ENCODE results near the gene GRAMD1A.
"Not testable (repeated sequence)": the region's sequence is repeated elsewhere in the genome, so short reads cannot be mapped to it uniquely, and the experiment has no call there.

GRAMD1A gene

GRCh38 chr19:35045667-35046300 lies 45.7 kb downstream of the GRAMD1A start:
- no peak overlapping the region for H3K9ac ChIP-seq (ENCODE audit: low read length)
- H3K4me3 ChIP-seq (ENCODE audit: low read length), result no peak overlapping the region
- no peak overlapping the region for H3K27ac ChIP-seq (ENCODE audit: low read length)
- H3K9me3 ChIP-seq (ENCODE audit: control insufficient read depth, low read depth, low read length), result no peaks in the 10 kb centered on the region
- peaks cover 5% of the 10 kb centered on the region for H3K4me1 ChIP-seq (ENCODE audit: control insufficient read depth, low read depth, low read length)
- no peaks in the 10 kb centered on the region for H3K36me3 ChIP-seq (ENCODE audit: control insufficient read depth, low read depth, low read length)
- no peaks in the 10 kb centered on the region for H3K27me3 ChIP-seq (ENCODE audit: control insufficient read depth, insufficient read depth, low read length)

DNA sequence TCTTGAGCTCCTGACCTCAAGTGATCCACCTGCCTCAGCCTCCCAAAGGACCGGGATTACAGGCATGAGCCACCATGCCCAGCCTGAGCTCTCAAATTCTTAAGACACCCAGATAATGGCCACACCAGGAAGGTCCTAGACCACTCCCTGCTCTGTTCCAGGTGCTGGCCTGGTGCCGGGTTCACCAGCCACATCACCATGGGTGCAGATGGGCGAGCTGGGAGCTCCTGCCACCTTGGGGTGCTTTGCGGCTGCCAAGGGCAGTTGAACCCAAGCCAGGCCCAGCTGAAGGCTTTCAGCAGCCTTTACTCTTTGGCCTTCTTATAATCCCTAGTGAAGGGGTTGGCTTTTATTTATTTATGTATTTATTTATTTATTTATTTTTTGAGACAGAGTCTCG lies 46.3 kb downstream of the GRAMD1A start:
- Histone ChIP-seq H3K4me3 (ENCODE audit: low read length) (no peak overlapping the region), H3K36me3 (ENCODE audit: control insufficient read depth, low read depth, low read length) (no peaks in the 10 kb centered on the region), H3K9me3 (ENCODE audit: control insufficient read depth, low read depth, low read length) (no peaks in the 10 kb centered on the region), H3K9ac (ENCODE audit: low read length) (no peak overlapping the region), H3K4me1 (ENCODE audit: control insufficient read depth, low read depth, low read length) (peaks cover 5% of the 10 kb centered on the region), H3K27me3 (ENCODE audit: control insufficient read depth, insufficient read depth, low read length) (no peaks in the 10 kb centered on the region), H3K27ac (ENCODE audit: low read length) (no peak overlapping the region)

GRCh38 chr19:35048911-35049411 lies 48.8 kb downstream of the GRAMD1A start:
- H3K27me3 ChIP-seq (ENCODE audit: control insufficient read depth, insufficient read depth, low read length), result no peaks in the 10 kb centered on the region
- peaks cover 5% of the 10 kb centered on the region for H3K4me1 ChIP-seq (ENCODE audit: control insufficient read depth, low read depth, low read length)
- H3K4me3 ChIP-seq (ENCODE audit: low read length), result no peak overlapping the region
- H3K9me3 ChIP-seq (ENCODE audit: control insufficient read depth, low read depth, low read length), result no peaks in the 10 kb centered on the region
- no peak overlapping the region for H3K9ac ChIP-seq (ENCODE audit: low read length)
- no peaks in the 10 kb centered on the region for H3K36me3 ChIP-seq (ENCODE audit: control insufficient read depth, low read depth, low read length)
- no peak overlapping the region for H3K27ac ChIP-seq (ENCODE audit: low read length)

DNA sequence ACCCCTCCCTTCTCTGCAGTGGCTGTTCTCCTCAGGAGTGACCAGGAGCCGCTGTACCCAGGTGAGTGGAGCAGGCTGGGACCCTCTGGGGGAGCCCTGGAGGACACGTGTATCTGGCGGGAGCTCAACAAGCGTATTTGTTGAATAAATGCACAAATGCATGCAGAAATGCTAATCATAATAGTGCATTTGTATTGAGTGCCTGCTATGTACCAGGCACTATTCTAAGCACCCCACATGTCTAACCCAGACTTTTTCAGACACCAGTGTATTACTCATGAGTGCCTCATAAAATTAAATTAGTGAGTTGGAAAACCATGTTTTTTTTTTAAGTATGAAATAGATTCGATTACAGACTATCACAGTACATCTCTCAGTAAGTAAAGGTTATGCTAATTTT lies 49.3 kb downstream of the GRAMD1A start:
- Histone ChIP-seq H3K9me3 (ENCODE audit: control insufficient read depth, low read depth, low read length) (no peaks in the 10 kb centered on the region), H3K9ac (ENCODE audit: low read length) (no peak overlapping the region), H3K36me3 (ENCODE audit: control insufficient read depth, low read depth, low read length) (no peaks in the 10 kb centered on the region), H3K27me3 (ENCODE audit: control insufficient read depth, insufficient read depth, low read length) (no peaks in the 10 kb centered on the region), H3K4me1 (ENCODE audit: control insufficient read depth, low read depth, low read length) (peaks cover 5% of the 10 kb centered on the region), H3K4me3 (ENCODE audit: low read length) (no peak overlapping the region), H3K27ac (ENCODE audit: low read length) (no peak overlapping the region)

DNA sequence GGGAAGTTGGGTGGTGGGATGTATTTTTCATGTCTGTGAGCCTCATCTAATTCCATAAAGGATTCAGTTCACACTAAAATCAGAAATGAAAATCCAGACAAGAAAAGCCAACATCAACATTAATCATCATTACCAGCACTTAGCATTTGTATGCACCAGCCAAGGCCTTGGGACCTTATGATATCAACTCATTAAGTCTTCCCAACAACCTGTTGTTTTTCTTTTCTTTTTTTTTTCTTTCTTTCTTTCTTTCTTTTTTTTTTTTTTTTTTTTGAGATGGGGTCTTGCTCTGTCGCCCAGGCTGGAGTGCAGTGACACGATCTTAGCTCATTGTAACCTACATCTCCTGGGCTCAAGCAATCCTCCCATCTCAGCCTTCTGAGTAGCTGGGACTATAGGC lies 50.5 kb downstream of the GRAMD1A start:
- H3K4me3 ChIP-seq (ENCODE audit: low read length), result not testable (repeated sequence)

GRCh38 chr19:35051268-35051667 lies 51.1 kb downstream of the GRAMD1A start:
- H3K4me3 ChIP-seq (ENCODE audit: low read length); H3K9me3 ChIP-seq (ENCODE audit: control insufficient read depth, low read depth, low read length); H3K4me1 ChIP-seq (ENCODE audit: control insufficient read depth, low read depth, low read length); H3K36me3 ChIP-seq (ENCODE audit: control insufficient read depth, low read depth, low read length); H3K27me3 ChIP-seq (ENCODE audit: control insufficient read depth, insufficient read depth, low read length); H3K27ac ChIP-seq (ENCODE audit: low read length); H3K9ac ChIP-seq (ENCODE audit: low read length): not testable (repeated sequence)

More for the DNA sequence above, 50.5 kb downstream of the GRAMD1A start:
- H3K36me3 ChIP-seq (ENCODE audit: control insufficient read depth, low read depth, low read length); H3K27me3 ChIP-seq (ENCODE audit: control insufficient read depth, insufficient read depth, low read length); H3K9me3 ChIP-seq (ENCODE audit: control insufficient read depth, low read depth, low read length); H3K9ac ChIP-seq (ENCODE audit: low read length); H3K27ac ChIP-seq (ENCODE audit: low read length); H3K4me1 ChIP-seq (ENCODE audit: control insufficient read depth, low read depth, low read length): not testable (repeated sequence)

DNA sequence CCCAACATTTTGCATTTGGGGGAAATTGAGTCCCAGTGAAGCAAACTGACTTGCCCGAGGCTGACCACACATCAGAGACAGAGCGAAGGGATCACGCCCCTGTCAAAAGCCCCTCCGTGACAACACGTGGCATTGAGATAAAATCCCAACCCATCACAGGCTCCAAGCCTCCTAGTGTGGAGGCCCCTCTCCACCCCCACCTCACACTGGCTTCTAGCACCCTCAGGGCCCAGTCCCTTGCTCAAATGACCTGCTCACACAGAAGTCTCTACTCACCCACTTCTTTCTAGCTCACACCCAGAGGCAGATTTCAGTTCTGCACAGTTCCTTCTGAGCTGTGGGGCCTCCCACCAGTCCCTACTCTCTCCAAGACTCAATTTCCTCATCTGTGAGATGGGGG lies 51.7 kb downstream of the GRAMD1A start:
- H3K4me3 ChIP-seq (ENCODE audit: low read length), result no peak overlapping the region

DNA sequence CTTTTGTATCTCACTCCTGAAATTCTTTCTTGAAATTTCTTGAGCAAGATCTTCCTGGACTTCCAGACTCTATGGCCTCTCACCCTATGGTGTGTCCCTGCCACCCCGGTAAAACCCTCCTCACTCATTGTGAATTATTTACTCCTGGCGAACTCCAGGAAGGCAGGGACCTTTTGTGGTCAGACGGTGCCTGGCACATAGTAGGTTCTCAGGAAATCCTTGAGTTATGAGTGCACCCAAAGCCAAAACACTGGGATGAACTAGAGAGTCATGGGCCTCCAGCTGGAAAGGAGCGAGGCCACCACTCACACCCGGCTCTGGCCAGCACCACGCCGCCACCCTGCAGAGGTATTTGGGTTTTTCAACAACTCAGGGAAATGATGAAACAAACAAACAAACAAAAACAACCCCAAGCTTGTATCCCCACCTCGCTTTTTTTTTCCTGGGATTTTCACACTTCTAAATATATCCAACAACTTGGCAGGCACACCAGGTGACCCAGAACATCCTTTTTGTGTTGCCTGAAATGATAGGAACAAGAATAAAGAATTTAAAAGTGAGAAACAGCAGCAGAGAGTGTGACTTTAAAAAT lies 52.6 kb downstream of the GRAMD1A start:
- H3K4me3 ChIP-seq (ENCODE audit: low read length), result no peak overlapping the region
- no peaks in the 10 kb centered on the region for H3K36me3 ChIP-seq (ENCODE audit: control insufficient read depth, low read depth, low read length)
- H3K4me1 ChIP-seq (ENCODE audit: control insufficient read depth, low read depth, low read length), result peaks cover 8% of the 10 kb centered on the region
- H3K9me3 ChIP-seq (ENCODE audit: control insufficient read depth, low read depth, low read length), result no peaks in the 10 kb centered on the region
- H3K27ac ChIP-seq (ENCODE audit: low read length), result no peak overlapping the region
- H3K9ac ChIP-seq (ENCODE audit: low read length), result no peak overlapping the region
- no peaks in the 10 kb centered on the region for H3K27me3 ChIP-seq (ENCODE audit: control insufficient read depth, insufficient read depth, low read length)

More for the DNA sequence above, 51.7 kb downstream of the GRAMD1A start:
- Histone ChIP-seq H3K36me3 (ENCODE audit: control insufficient read depth, low read depth, low read length) (no peaks in the 10 kb centered on the region), H3K27ac (ENCODE audit: low read length) (no peak overlapping the region), H3K27me3 (ENCODE audit: control insufficient read depth, insufficient read depth, low read length) (no peaks in the 10 kb centered on the region), H3K4me1 (ENCODE audit: control insufficient read depth, low read depth, low read length) (peaks cover 8% of the 10 kb centered on the region), H3K9me3 (ENCODE audit: control insufficient read depth, low read depth, low read length) (no peaks in the 10 kb centered on the region), H3K9ac (ENCODE audit: low read length) (no peak overlapping the region)

- no peak overlapping the region for H3K9ac ChIP-seq (ENCODE audit: low read length)
- H3K36me3 ChIP-seq (ENCODE audit: control insufficient read depth, low read depth, low read length), result no peaks in the 10 kb centered on the region
- H3K9me3 ChIP-seq (ENCODE audit: control insufficient read depth, low read depth, low read length), result no peaks in the 10 kb centered on the region
- H3K27ac ChIP-seq (ENCODE audit: low read length), result no peak overlapping the region
- no peak overlapping the region for H3K4me3 ChIP-seq (ENCODE audit: low read length)
- H3K4me1 ChIP-seq (ENCODE audit: control insufficient read depth, low read depth, low read length), result peaks cover 8% of the 10 kb centered on the region
- no peaks in the 10 kb centered on the region for H3K27me3 ChIP-seq (ENCODE audit: control insufficient read depth, insufficient read depth, low read length)
These were observed 53.7 kb downstream of the GRAMD1A start for GRCh38 chr19:35053667-35054293.

- no peak overlapping the region for H3K27ac ChIP-seq (ENCODE audit: low read length)
- H3K9me3 ChIP-seq (ENCODE audit: control insufficient read depth, low read depth, low read length), result no peaks in the 10 kb centered on the region
- H3K27me3 ChIP-seq (ENCODE audit: control insufficient read depth, insufficient read depth, low read length), result no peaks in the 10 kb centered on the region
- H3K36me3 ChIP-seq (ENCODE audit: control insufficient read depth, low read depth, low read length), result no peaks in the 10 kb centered on the region
- no peak overlapping the region for H3K9ac ChIP-seq (ENCODE audit: low read length)
- H3K4me1 ChIP-seq (ENCODE audit: control insufficient read depth, low read depth, low read length), result peaks cover 8% of the 10 kb centered on the region
- H3K4me3 ChIP-seq (ENCODE audit: low read length), result no peak overlapping the region
These were observed 54.5 kb downstream of the GRAMD1A start for GRCh38 chr19:35054626-35055025.

DNA sequence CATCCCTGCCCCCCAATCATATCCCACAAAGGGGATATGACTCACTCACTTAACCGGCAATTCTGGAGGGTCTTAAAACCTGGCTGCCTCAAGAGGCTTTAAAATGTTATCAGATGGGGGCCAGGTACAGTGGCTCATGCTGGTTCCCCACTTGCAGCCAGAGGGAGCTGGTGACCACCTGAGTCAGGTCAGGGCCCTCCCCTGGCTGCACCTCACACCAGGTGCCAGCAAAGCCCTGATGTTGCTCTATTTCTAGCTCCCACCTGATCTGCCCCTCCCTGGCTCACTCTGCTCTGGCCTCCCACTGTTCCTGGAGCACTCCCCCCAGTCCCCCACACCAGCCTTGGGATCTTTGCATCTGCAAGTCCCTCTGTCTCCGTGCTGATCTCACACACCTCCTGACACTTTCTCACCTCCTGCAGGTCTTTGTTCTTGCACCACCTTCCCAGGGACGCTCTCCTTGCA lies 55.6 kb downstream of the GRAMD1A start:
- no peak overlapping the region for H3K9ac ChIP-seq (ENCODE audit: low read length)
- peak overlapping the region; percentile 35 for H3K27ac ChIP-seq (ENCODE audit: low read length)
- H3K4me1 ChIP-seq (ENCODE audit: control insufficient read depth, low read depth, low read length), result peaks cover 8% of the 10 kb centered on the region
- no peaks in the 10 kb centered on the region for H3K9me3 ChIP-seq (ENCODE audit: control insufficient read depth, low read depth, low read length)
- H3K36me3 ChIP-seq (ENCODE audit: control insufficient read depth, low read depth, low read length), result no peaks in the 10 kb centered on the region
- no peak overlapping the region for H3K4me3 ChIP-seq (ENCODE audit: low read length)
- no peaks in the 10 kb centered on the region for H3K27me3 ChIP-seq (ENCODE audit: control insufficient read depth, insufficient read depth, low read length)

Data from iPS-18a (cell line).